ENCODE results near the gene PRR36.

PRR36 gene

DNA sequence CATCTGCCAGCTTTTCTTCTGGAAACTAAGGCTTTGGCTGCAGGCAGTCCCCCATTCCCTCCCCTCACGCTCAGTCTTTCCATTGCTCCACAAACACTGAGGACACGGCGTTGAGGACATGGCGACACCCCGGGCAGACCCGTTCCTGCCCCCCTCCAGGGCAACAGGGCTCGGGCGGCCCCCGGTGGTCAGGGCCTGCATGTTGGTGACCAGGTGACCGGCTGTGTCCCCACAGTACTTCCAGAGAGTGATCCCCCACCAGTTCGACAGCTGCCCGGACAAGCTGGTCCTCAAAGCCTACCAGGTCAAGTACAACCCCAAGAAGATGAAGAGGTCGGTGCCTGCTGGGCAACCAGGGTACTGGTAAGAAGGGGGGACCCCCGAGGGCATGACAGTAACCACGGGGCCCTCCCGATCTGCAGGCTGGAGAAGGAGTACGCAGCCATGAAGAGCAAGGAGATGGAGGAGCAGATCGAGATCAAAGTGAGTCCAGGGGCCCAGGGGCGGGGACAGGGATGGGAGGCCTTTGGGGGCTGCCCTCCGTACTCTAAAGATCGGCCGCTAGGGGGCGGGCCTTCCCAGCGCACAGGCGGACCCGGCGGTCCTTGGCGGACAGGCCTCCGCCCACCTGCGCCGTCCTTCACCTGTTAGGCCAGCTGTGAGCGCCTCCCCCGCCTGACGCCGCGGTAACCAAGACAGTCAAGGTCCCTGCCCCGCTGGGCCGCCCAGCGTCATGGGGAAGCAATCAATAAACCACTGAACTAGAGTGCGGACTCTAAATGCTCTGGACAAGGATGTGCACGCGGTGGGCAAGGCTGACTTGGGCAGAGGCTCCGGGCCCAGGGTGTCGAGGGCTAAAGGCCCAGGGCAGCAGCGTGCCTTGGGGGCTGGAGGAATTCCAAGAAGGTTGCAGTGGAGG lies 21.1 kb downstream of the PRR36 start:
- TF ChIP-seq, protein P1, sequence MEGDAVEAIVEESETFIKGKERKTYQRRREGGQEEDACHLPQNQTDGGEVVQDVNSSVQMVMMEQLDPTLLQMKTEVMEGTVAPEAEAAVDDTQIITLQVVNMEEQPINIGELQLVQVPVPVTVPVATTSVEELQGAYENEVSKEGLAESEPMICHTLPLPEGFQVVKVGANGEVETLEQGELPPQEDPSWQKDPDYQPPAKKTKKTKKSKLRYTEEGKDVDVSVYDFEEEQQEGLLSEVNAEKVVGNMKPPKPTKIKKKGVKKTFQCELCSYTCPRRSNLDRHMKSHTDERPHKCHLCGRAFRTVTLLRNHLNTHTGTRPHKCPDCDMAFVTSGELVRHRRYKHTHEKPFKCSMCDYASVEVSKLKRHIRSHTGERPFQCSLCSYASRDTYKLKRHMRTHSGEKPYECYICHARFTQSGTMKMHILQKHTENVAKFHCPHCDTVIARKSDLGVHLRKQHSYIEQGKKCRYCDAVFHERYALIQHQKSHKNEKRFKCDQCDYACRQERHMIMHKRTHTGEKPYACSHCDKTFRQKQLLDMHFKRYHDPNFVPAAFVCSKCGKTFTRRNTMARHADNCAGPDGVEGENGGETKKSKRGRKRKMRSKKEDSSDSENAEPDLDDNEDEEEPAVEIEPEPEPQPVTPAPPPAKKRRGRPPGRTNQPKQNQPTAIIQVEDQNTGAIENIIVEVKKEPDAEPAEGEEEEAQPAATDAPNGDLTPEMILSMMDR (conservative IDR thresholded peaks at IDR 0.05), result peak; percentile 85
- H3K27ac ChIP-seq, result peak overlapping the region; percentile 47

DNA sequence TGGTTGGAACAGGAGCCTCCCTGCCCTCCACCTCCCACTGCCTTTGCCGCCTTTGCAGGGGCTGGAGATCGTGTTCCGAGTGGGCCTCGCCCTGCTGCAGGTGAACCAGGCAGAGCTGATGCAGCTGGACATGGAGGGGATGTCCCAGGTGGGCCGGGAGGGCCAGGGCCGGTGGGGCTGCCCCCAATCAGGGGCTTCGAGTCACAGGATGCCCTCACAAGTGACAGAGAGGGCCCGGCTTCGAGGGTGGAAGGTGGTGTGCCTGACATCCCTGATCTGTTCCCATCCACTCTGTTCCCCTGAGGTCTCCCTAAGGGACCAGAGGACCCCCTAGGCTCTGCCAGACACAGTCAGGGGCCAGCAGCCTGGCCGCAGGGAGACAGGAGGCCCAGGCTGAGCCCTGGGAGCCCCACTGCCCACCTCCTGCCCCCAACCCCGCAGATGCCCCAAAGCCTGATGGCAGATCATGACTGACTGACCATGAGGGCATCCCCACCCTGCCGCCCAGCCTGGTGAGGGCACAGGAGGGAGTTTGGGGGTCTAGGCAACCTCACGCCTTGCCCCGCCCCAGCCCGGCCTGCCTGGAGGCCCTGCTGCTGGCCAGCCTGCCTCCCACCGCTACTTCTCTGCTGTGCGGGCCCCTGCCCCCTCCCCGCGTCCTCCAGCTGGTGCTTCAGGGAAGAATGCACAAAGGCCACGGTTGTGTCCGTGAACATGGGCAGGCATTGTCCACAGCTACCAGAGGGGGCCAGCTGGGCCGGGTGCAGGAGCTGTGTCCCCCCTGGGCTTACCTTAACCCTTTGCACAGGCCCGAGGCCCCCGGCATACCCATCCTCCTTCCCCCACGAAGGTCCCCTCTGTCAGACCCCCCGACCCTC lies 22.3 kb downstream of the PRR36 start:
- H3K27ac ChIP-seq, result no peak overlapping the region
- TF ChIP-seq, protein P1 (conservative IDR thresholded peaks at IDR 0.05), result no peak

DNA sequence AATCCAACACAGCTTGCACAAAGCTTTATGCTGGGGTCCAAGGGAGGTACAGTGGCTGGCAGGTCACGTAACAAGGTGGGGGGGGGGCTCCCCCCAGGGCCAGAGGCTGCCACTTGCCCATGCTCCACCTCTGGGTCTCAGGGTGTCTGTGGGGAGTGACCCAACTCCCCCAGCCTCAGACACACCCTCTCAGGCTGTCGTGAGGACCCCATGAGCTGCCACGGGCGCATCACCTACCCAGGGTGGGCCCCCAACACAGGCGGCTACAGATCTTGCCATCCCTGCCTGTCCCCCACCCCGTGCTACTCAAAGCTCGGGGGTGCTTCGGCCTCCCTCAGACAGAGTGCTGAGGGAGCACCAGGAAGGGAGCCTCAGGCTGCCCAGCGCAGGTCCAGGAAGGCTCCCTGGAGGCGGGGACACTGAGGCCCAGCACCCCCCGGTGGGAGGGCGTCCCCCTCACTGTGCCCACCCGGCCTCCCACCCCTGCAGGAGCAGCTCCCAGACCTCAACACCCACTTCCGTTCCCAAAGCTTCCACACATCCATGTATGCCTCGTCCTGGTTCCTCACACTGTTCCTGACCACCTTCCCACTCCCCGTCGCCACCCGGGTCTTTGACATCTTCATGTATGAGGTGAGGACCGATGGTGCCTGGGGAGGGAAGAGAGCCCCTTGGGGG lies 23.1 kb downstream of the PRR36 start:
- TF ChIP-seq, protein P1 (conservative IDR thresholded peaks at IDR 0.05), result no peak
- H3K27ac ChIP-seq, result no peak overlapping the region

DNA sequence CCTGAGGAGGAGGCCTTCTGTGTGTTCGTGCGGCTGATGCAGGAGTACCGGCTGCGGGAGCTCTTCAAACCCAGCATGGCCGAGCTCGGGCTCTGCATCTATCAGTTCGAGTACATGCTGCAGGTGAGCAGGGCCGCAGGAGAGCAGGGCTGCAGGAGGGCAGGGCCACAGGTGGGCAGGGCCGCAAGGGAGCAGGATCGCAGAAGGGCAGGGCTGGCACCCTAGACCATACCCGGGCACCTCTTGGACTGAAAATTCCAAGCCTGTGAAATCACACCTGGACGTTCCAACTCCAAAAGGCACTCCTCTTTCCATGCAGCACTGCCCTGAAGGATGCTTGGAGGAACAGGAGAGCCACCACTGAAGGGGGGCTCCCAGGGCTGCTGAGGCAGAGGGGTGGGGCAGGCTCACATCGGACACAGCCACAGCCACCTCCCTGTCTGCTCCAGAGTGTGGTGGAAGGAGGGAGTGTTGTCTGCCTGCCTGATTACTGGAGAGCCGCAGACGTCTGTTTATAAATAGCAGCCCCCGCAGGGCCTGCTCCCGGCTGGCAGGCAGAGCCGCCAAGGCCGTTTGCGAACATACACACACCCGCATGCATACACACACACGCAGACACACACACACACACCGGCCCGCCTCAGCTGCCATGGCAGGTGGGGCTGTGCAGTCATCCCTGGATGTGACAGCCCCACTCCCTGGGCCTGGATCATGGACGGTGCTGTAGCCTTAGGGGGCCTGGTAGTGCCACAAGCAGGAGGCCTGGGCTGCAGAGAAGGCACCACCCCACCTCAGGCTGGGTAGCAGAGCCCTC lies 24.0 kb downstream of the PRR36 start:
- TF ChIP-seq, protein P1 (conservative IDR thresholded peaks at IDR 0.05), result no peak
- no peak overlapping the region for H3K27ac ChIP-seq

DNA sequence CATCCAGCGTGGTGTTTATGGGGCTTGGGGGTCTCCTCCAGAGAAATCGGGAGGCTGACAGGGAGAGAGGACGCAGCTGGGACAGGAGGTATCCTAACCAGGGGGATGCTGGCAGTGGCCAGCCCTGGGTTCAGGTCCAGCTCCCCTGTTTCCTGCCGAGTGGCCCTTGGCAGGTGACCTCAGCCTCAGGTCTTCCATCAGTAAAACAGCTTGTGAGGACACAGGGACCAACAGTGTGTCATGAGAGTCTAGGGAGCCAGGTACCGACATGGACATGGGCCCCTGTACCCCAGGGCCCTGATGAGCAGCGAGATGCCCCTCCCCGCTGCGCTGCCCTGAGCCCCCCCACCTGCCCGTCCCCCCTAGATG lies 24.6 kb downstream of the PRR36 start:
- TF ChIP-seq, protein P1 (conservative IDR thresholded peaks at IDR 0.05), result no peak
- H3K27ac ChIP-seq, result no peak overlapping the region

DNA sequence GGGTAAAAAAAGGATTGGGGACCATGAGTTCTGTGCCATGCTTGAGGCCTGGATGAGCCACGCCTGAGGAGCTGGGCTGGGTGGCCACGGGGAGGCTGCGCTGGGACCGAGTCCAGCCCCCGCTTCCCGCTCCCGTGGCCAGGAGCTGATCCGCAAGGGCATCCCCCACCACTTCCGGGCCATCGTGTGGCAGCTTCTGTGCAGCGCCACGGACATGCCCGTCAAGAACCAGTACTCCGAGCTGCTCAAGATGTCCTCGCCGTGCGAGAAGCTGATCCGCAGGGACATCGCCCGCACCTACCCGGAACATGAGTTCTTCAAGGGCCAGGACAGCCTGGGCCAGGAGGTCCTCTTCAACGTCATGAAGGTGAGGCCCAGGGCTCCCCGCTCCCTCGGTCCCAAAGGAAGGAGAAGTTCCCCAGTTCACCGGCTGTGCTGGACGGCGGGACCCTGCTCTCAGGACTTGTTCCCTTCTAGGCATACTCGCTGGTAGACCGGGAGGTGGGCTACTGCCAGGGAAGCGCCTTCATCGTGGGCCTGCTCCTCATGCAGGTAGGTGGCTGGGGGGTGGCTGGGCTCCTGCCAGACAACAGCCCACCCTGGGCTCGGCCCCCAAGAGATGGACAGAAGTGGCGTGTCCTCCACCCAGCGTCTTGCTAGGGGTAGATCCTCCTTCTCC lies 25.3 kb downstream of the PRR36 start:
- TF ChIP-seq, protein P1 (conservative IDR thresholded peaks at IDR 0.05), result no peak
- H3K27ac ChIP-seq, result no peak overlapping the region

All from VCaP (cell line).